GM19035 (cell line): ENCODE data around the gene OLFM4.
"Not testable (repeated sequence)": the region's sequence is repeated elsewhere in the genome, so short reads cannot be mapped to it uniquely, and the experiment has no call there.

Experiments
- ATAC-seq: cut with Tn5 transposase; IDR thresholded peaks from one replicate; pipeline ENCODE4 v1.9.1; 2021; ENCODE audit not compliant: unreplicated experiment

The OLFM4 gene

GRCh38 chr13:53028637-53029203 is at the start of gene OLFM4:
Gene OLFM4 (plus strand): TSS chr13:53028813. CDS start chr13:53028837, 24 bp downstream.
- no peak for ATAC-seq

- no peak for ATAC-seq
These were observed 49.6 kb upstream of the OLFM4 start for GRCh38 chr13:52978989-52979388.

- no peak for ATAC-seq
These were observed 47.9 kb upstream of the OLFM4 start for GRCh38 chr13:52980695-52981094.

GRCh38 chr13:52983836-52984235 is 44.8 kb upstream of the OLFM4 start:
- no peak for ATAC-seq

- ATAC-seq: no peak
These were observed 43.7 kb upstream of the OLFM4 start for GRCh38 chr13:52984881-52985363.

GRCh38 chr13:52991344-52992020 is 37.1 kb upstream of the OLFM4 start:
- no peak for ATAC-seq

GRCh38 chr13:52992110-52992509 is 36.5 kb upstream of the OLFM4 start:
- ATAC-seq: no peak

- ATAC-seq: no peak
These were observed 34.6 kb upstream of the OLFM4 start for GRCh38 chr13:52994051-52994450.

GRCh38 chr13:52994865-52995264 is 33.7 kb upstream of the OLFM4 start:
- ATAC-seq: no peak

GRCh38 chr13:52995946-52996345 is 32.7 kb upstream of the OLFM4 start:
- no peak for ATAC-seq

GRCh38 chr13:52997951-52998876 is 30.4 kb upstream of the OLFM4 start:
- ATAC-seq: no peak

- no peak for ATAC-seq
These were observed 29.4 kb upstream of the OLFM4 start for GRCh38 chr13:52999093-52999696.

- no peak for ATAC-seq
These were observed 27.0 kb upstream of the OLFM4 start for GRCh38 chr13:53001444-53002225.

GRCh38 chr13:53004573-53004972 is 24.0 kb upstream of the OLFM4 start:
- no peak for ATAC-seq

GRCh38 chr13:53005626-53006025 is 23.0 kb upstream of the OLFM4 start:
- ATAC-seq: no peak

GRCh38 chr13:53007872-53008271 is 20.7 kb upstream of the OLFM4 start:
- no peak for ATAC-seq

- ATAC-seq: no peak
These were observed 18.1 kb upstream of the OLFM4 start for GRCh38 chr13:53010374-53011105.

GRCh38 chr13:53012707-53013106 is 15.9 kb upstream of the OLFM4 start:
- no peak for ATAC-seq

GRCh38 chr13:53013113-53013512 is 15.5 kb upstream of the OLFM4 start:
- no peak for ATAC-seq

- not testable (repeated sequence) for ATAC-seq
These were observed 14.6 kb upstream of the OLFM4 start for GRCh38 chr13:53014018-53014417.
